ENCODE data around the gene EMP2. TPM values are rescaled to one million over a fixed set of nuclear protein-coding genes. Genes with fewer than 3 reads are reported as not detected.

EMP2 gene
- total RNA-seq, 4 donors from 2014 or later, result 34.7 to 53.5 (median 39.6) TPM

- TF ChIP-seq, protein P1, sequence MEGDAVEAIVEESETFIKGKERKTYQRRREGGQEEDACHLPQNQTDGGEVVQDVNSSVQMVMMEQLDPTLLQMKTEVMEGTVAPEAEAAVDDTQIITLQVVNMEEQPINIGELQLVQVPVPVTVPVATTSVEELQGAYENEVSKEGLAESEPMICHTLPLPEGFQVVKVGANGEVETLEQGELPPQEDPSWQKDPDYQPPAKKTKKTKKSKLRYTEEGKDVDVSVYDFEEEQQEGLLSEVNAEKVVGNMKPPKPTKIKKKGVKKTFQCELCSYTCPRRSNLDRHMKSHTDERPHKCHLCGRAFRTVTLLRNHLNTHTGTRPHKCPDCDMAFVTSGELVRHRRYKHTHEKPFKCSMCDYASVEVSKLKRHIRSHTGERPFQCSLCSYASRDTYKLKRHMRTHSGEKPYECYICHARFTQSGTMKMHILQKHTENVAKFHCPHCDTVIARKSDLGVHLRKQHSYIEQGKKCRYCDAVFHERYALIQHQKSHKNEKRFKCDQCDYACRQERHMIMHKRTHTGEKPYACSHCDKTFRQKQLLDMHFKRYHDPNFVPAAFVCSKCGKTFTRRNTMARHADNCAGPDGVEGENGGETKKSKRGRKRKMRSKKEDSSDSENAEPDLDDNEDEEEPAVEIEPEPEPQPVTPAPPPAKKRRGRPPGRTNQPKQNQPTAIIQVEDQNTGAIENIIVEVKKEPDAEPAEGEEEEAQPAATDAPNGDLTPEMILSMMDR (IDR thresholded peaks at IDR 0.05; ENCODE audit: low read depth), result no peak
These were observed 1.1 kb upstream of the EMP2 start for GRCh38 chr16:10581507-10581906.

DNA sequence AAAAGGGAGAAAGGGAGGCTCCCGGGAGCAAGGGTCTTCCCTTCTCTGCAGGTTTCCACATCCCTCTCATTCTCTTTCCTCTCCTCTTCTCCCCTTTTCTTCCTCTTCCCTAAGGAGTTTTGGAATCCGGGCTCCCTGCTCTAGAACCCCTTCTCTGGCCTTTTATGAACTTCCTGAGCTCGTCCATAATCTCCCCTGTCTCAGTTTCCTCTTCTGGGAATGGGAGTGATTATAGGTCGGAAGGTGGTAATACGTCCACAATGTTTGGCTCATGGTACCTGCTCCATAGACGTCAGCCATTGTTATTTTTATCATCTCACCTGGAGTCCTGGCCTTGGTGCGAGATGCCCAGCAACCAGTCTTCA is 467 bp upstream of the EMP2 start:
- TF ChIP-seq, protein P1 (IDR thresholded peaks at IDR 0.05; ENCODE audit: low read depth), result no peak

DNA sequence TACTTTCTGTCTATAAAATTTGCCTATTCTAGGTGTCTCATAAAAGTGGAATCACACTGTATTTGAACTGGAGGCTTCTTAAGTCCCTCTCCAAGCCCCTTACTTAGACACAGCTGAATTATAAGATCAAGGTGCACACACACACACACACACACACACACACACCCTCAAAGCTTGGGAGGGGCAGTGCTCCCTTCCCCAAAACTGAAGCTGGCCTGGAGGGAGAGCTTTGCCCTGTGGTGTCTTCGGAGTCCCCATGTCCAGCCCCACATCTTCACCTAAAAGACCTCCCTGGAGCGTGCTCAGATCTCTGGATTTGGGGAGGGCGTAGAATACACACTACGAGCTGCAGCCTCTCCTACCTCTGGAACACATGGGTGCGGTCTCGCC is 828 bp downstream of the EMP2 start:
- TF ChIP-seq, protein P1 (IDR thresholded peaks at IDR 0.05; ENCODE audit: low read depth), result no peak

DNA sequence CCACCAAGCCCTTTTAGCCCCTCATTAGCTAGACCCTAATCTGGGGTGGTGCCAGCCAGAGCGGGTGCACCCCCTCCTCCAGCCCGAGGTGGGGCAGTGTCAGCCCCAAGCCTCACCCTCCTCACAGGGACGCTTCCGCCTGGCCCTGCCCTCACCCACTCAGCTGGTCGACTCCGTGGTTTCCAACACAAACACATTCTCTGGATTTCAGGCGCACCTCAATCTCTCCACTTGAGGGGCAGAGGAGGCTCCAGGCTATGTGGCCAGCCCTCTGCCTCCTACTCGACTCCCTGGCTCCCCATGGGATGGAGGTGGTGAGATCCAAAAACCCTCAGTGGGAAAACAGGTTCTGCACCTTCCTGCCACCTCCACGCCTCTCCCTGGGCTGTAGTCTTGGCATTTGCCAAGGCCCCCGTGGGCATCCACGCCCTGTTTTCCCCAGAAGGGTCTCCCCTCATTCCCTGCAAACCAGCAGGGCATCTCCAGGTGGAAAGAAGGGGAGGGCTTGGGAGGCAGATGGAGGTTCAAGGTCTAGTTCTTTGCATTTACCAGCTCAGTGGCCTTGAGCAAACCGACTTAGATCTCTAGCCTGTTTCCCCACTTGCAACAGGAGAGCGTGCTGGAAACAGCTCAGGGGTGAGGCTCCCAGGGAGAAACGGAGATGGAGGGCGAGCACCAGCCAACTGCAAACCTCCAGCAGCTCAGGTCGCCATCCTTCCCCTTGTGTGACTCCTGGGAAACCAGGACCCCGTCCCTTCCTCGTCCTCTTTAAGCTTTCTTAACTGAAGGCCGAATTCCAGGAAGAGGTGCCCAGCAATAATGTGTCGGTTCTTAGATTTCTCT is 1.7 kb downstream of the EMP2 start:
- TF ChIP-seq, protein P1 (IDR thresholded peaks at IDR 0.05; ENCODE audit: low read depth), result no peak

DNA sequence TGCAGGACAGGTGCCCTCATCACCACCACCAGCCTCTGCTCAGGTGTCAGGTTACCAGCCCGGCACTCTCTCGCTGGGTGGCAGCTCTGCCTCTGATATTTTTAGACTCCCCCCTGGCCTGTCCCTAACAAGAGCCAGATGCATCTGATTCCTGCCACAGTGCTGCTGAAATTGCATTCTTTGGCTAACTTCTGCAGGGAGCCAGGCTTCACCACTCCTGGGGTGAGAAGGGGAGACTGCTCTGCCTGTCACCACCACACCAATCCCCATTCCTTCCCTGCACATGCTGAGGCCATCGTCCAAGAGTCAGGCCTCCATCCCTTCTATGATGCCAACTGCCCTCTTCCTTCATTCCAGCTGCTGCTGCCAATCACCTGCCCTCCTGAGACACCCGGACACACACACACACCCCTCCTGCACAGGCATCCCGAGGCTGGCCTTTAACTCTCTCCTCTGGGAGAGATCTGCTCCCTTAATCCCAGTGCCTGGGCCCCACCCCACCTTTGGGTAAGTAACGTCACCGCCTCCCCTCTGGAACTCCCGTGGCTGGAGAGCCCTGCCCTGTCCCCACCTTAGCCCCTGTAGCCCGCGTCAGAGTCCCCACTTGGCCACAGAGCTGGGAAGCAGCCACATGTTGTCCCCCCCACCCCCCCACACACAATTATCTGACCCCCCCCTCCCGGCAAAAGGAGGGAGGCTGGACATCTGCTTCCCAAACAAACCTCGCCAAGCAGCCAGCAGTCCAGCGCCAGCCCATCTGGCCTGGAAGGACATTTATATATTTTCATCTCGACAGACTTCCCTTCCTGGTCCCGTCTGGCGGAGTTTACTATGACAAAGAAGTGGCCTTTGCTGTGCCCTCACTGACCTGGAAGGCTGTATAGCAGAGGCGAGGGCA is 2.8 kb downstream of the EMP2 start:
- TF ChIP-seq, protein P1 (IDR thresholded peaks at IDR 0.05; ENCODE audit: low read depth), result no peak

DNA sequence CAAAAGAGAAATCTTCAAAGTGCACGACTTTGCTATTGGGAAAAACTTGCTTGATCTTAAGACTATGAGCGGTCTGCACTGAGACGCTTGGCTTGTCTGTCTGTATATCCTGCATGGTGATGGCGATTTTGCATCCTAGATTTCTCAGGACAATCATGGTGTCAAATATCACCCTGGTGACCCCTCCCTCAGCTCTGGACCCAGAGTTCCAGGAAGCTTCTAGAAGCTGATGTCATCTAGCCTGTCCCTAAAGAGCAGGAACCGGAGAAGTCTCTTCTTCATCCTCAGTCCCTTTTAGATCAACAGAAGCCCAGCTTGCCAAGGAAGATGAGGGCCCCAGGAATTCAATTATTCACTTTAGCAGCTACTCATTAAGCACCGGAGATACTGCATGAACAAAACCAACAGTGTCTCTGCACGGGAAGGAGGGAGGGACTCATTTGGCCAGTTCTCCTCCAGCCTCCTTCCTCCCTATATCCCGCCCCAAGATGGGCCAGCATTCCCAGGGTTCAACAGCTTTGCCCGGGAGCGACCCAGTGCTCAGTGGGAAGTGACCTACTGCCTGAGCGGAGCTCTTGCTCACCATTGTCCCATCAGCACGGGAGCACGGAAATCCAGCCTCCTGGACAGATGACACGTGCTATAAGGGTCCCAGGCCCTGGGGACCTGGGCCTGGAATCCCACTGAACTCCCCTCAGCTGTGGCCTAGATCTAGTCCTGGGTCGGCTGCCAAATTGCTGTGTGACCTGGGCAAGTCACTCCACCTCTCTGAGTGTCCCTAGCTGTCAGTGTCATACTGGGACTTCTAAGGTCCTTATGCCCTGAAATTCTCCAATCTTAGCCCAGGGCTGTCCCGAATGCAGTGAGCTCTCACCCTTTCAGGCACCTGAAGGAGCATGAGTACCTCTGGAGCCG is 3.8 kb downstream of the EMP2 start:
- TF ChIP-seq, protein P1 (IDR thresholded peaks at IDR 0.05; ENCODE audit: low read depth), result no peak

All from subcutaneous adipose tissue (tissue), 4 donors.